Keratinocyte (primary cell): Measurements from ENCODE around the gene LDLRAD4.

Experiments used
- EZH2 ChIP-seq: IDR thresholded peaks from one replicate; pipeline ENCODE4 v1.6.1; 2012; ENCODE audit warnings: inconsistent platforms, mild to moderate bottlenecking, low read length, moderate library complexity
- TF ChIP-seq, protein P1 (sequence below), 3 experiments: IDR thresholded peaks in 1 of 3; conservative IDR thresholded peaks in 1 of 3; optimal IDR thresholded peaks in 1 of 3; 2 replicates in 2 of 3; 3 replicates in 1 of 3; pipeline versions ENCODE3 to v1.5.1; 2011; ENCODE audit warnings: low read length in 3 of 3, mild to moderate bottlenecking in 3 of 3, moderate library complexity in 2 of 3, control low read depth in 1 of 3, inconsistent platforms in 1 of 3; ENCODE audit not compliant: insufficient read depth in 2 of 3; ENCODE audit errors: extremely low read depth in 1 of 3

DNA sequence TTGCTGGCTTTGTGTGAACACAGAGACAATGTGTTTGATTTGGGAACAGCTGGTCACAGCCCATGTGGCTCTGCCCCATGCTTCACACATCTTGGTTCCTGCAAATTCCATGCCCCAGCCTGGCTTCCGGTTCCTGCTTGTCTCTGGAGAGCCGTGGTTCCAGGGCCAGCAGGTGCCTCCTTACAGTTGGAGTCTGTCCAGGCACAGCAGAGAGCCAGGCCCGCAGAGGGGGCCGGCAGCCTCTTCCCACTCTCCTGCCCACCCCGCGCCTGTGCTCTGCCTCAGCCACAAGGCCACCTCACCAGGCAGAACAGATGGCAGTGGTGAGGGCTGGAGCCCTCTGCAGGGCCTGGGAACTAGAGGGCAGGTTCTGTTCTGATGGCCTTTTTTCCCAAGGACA lies 81.5 kb downstream of the LDLRAD4 start:
- TF ChIP-seq, protein P1, sequence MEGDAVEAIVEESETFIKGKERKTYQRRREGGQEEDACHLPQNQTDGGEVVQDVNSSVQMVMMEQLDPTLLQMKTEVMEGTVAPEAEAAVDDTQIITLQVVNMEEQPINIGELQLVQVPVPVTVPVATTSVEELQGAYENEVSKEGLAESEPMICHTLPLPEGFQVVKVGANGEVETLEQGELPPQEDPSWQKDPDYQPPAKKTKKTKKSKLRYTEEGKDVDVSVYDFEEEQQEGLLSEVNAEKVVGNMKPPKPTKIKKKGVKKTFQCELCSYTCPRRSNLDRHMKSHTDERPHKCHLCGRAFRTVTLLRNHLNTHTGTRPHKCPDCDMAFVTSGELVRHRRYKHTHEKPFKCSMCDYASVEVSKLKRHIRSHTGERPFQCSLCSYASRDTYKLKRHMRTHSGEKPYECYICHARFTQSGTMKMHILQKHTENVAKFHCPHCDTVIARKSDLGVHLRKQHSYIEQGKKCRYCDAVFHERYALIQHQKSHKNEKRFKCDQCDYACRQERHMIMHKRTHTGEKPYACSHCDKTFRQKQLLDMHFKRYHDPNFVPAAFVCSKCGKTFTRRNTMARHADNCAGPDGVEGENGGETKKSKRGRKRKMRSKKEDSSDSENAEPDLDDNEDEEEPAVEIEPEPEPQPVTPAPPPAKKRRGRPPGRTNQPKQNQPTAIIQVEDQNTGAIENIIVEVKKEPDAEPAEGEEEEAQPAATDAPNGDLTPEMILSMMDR (optimal IDR thresholded peaks at IDR 0.05 in 1 of 3, IDR thresholded peaks at IDR 0.05 in 1 of 3, conservative IDR thresholded peaks at IDR 0.05 in 1 of 3; ENCODE audit: extremely low read depth in 1 of 3, insufficient read depth in 2 of 3, low read length in 3 of 3) = no peak
- TF ChIP-seq EZH2 = no peak
